ENCODE results near the gene HCN2.

DNA sequence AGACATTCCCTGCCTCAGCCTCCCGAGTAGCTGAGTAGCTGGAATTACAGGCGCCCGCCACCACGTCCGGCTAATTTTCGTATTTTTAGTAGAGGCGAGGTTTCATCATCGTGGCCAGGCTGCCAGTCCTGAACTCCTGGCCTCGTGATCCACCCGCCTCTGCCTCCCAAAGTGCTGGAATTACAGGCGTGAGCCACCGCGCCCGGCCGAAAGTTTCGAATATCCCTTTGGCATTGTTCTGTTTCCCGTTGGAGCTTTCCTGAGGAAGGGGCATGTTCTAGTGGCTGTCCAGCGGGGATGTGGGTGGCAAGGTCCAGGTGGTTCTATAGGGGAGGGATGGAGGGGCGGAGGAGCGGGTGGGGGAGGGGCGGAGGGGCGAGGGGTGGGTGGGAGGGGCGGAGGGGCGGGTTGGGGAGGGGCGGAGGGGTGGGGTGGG is 19.4 kb upstream of the HCN2 start:
- TF ChIP-seq, protein P1, sequence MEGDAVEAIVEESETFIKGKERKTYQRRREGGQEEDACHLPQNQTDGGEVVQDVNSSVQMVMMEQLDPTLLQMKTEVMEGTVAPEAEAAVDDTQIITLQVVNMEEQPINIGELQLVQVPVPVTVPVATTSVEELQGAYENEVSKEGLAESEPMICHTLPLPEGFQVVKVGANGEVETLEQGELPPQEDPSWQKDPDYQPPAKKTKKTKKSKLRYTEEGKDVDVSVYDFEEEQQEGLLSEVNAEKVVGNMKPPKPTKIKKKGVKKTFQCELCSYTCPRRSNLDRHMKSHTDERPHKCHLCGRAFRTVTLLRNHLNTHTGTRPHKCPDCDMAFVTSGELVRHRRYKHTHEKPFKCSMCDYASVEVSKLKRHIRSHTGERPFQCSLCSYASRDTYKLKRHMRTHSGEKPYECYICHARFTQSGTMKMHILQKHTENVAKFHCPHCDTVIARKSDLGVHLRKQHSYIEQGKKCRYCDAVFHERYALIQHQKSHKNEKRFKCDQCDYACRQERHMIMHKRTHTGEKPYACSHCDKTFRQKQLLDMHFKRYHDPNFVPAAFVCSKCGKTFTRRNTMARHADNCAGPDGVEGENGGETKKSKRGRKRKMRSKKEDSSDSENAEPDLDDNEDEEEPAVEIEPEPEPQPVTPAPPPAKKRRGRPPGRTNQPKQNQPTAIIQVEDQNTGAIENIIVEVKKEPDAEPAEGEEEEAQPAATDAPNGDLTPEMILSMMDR (IDR thresholded peaks at IDR 0.05; ENCODE audit: insufficient read depth, low read length, poor library complexity, severe bottlenecking): no peak
- TF ChIP-seq EZH2phosphoT487 (conservative IDR thresholded peaks at IDR 0.05; ENCODE audit: low read length): no peak
